Keratinocyte (primary cell): ENCODE measurements around the gene RDH13. TPM values are rescaled to one million over a fixed set of nuclear protein-coding genes. Genes with fewer than 3 reads are reported as not detected.

Experiments
- polyA plus RNA-seq, 5 experiments: library from polyadenylated mRNA; depleted of rRNA in 3 of 5; stranded (reverse) in 3 of 5; stranded (forward) in 1 of 5; unstranded in 1 of 5; fragments of >200 nt; gene quantifications; 1 replicate in 1 of 5; 2 replicates in 3 of 5; 3 replicates in 1 of 5; pipeline versions ENCODE4 v1.2.1 to v1.2.3, GENCODE V29; 2011 to 2012; ENCODE audit warnings: missing spikeins in 2 of 5, low read depth in 1 of 5, low replicate concordance in 1 of 5

Gene RDH13
- polyA plus RNA-seq, 1 donor (not counting 4 experiments of a cell fraction or from before 2014, with no cell fraction given), result 10.6 TPM

Other genes starting within 250 kb of the RDH13 start
- not detected in 3 replicates for gene KIR3DL1, start 246.7 kb downstream of the RDH13 start, polyA plus RNA-seq
- gene KIR2DS4, start 230.5 kb downstream of the RDH13 start, polyA plus RNA-seq, result not detected in 3 replicates
- not detected in 3 replicates for gene KIR3DL2, start 212.7 kb downstream of the RDH13 start, polyA plus RNA-seq
- not detected in 3 replicates for gene FCAR, start 188.9 kb downstream of the RDH13 start, polyA plus RNA-seq
- not detected in 3 replicates for gene NCR1, start 157.0 kb downstream of the RDH13 start, polyA plus RNA-seq
- gene NLRP7, start 115.6 kb downstream of the RDH13 start, polyA plus RNA-seq, result 0.03 TPM in 1 of 3 replicates, not detected in the others
- 56.7 to 57.6 TPM (median 56.7 TPM) in 3 replicates for gene NLRP2, start 96.8 kb downstream of the RDH13 start, polyA plus RNA-seq
- gene GP6, start 24.9 kb downstream of the RDH13 start, polyA plus RNA-seq, result 0.04 to 0.09 TPM in 2 of 3 replicates, not detected in the other
- gene EPS8L1, start 12.7 kb upstream of the RDH13 start, polyA plus RNA-seq, result 20.1 to 37.3 TPM (median 26.0 TPM) in 3 replicates
- gene PPP1R12C, start 54.5 kb upstream of the RDH13 start, polyA plus RNA-seq, result 22.9 to 41.2 TPM (median 24.7 TPM) in 3 replicates
- gene TNNT1, start 86.1 kb upstream of the RDH13 start, polyA plus RNA-seq, result 89.7 to 113 TPM (median 99.6 TPM) in 3 replicates
- gene TNNI3, start 94.6 kb upstream of the RDH13 start, polyA plus RNA-seq, result 2.2 to 4.1 TPM (median 3.3 TPM) in 3 replicates
- gene DNAAF3, start 103.5 kb upstream of the RDH13 start, polyA plus RNA-seq, result 8.5 to 14.3 TPM (median 12.9 TPM) in 3 replicates
- 0.05 to 0.39 TPM (median 0.33 TPM) in 3 replicates for gene SYT5, start 117.1 kb upstream of the RDH13 start, polyA plus RNA-seq
- 0.06 to 0.17 TPM (median 0.09 TPM) in 3 replicates for gene PTPRH, start 146.4 kb upstream of the RDH13 start, polyA plus RNA-seq
- 0.60 to 0.88 TPM (median 0.68 TPM) in 3 replicates for gene TMEM86B, start 165.6 kb upstream of the RDH13 start, polyA plus RNA-seq
- 26.7 to 49.7 TPM (median 27.5 TPM) in 3 replicates for gene PPP6R1, start 195.9 kb upstream of the RDH13 start, polyA plus RNA-seq
- 20.2 to 26.7 TPM (median 24.7 TPM) in 3 replicates for gene HSPBP1, start 217.0 kb upstream of the RDH13 start, polyA plus RNA-seq
- 0.46 to 1.1 TPM (median 0.98 TPM) in 3 replicates for gene BRSK1, start 220.8 kb upstream of the RDH13 start, polyA plus RNA-seq